ENCODE results near the gene GABPB1. TPM values are rescaled to one million over a fixed set of nuclear protein-coding genes. Genes with fewer than 3 reads are reported as not detected.

Gene GABPB1
- total and polyA plus RNA-seq, 2 of the 13 experiments (the other 11 are each of a cell fraction or from before 2014, with no cell fraction given) = 17.5 to 39.5 TPM

DNA sequence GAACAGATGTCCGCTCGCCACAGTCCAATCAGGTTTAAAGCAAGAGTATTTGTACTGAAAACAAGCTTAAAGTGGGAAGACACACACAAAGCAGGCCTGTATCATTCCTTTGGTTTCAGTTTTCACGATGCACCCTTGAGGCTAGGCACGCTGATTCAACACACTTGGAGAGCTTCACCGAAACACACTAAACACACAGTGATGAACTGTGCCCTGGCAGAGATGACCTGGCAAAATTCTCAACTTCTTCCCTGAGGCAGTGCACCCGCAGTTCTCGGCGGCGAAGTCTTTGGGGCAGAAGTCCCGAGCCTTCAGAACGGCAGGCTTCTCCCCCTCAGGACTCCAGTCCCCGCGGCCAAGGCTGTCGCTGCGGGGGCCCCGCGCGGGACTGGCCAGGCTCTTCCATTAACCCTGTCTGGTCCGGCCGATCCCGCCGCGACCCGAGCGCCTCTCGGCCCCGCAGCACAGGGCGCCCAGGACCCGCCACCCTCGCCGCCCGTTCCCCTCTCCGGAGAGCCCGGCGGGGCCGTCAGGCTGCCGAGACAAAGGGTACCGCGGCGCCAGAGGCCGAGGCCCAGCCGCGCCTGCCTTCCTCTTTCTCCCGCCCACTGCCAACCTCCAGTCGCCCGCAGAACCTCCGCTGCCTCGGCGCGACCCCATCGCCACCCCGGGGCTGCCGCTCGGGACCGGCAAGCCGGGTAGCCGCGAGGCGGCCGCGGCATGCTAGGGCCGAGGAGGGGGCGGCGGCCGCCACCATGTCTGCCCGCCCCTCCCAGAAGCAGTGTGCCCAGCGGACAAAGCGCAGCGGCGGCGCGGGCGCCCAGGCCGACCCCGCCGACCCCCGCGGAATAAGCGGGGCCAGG is 792 bp downstream of the GABPB1 start (continued):
- TF ChIP-seq ZBTB33 (CRISPR knock-in tag; IDR thresholded peaks at IDR 0.05) (no peak), SALL1 (CRISPR knock-in tag; IDR thresholded peaks at IDR 0.05) (no peak), ZNF333 (CRISPR knock-in tag; IDR thresholded peaks at IDR 0.05; ENCODE audit: borderline replicate concordance) (no peak), THAP8 (CRISPR knock-in tag; IDR thresholded peaks at IDR 0.05; ENCODE audit: borderline replicate concordance) (no peak), ZNF674 (CRISPR knock-in tag; IDR thresholded peaks at IDR 0.05; ENCODE audit: low read depth) (no peak), ETS1 (CRISPR knock-in tag; IDR thresholded peaks at IDR 0.05) (0 out of 2 replicates have a peak, but pooled peaks have one; percentile 50), PAF1 (CRISPR knock-in tag; IDR thresholded peaks at IDR 0.05) (no peak), NAIF1 (CRISPR knock-in tag; IDR thresholded peaks at IDR 0.05; ENCODE audit: borderline replicate concordance) (no peak), ZNF788 (CRISPR knock-in tag; IDR thresholded peaks at IDR 0.05; ENCODE audit: borderline replicate concordance) (no peak), MEF2D (CRISPR knock-in tag; IDR thresholded peaks at IDR 0.05) (no peak), CHD4 (IDR thresholded peaks at IDR 0.05; ENCODE audit: borderline replicate concordance, low read length) (no peak), HNRNPUL1 (IDR thresholded peaks at IDR 0.05; ENCODE audit: low read depth, low read length) (no peak), BATF2 (CRISPR knock-in tag; IDR thresholded peaks at IDR 0.05) (no peak), ZNF766 (CRISPR knock-in tag; IDR thresholded peaks at IDR 0.05; ENCODE audit: borderline replicate concordance) (no peak)
- TF ChIP-seq, protein P1, sequence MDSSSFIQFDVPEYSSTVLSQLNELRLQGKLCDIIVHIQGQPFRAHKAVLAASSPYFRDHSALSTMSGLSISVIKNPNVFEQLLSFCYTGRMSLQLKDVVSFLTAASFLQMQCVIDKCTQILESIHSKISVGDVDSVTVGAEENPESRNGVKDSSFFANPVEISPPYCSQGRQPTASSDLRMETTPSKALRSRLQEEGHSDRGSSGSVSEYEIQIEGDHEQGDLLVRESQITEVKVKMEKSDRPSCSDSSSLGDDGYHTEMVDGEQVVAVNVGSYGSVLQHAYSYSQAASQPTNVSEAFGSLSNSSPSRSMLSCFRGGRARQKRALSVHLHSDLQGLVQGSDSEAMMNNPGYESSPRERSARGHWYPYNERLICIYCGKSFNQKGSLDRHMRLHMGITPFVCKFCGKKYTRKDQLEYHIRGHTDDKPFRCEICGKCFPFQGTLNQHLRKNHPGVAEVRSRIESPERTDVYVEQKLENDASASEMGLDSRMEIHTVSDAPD (CRISPR knock-in tag; IDR thresholded peaks at IDR 0.05) = no peak
- TF ChIP-seq, protein P2, sequence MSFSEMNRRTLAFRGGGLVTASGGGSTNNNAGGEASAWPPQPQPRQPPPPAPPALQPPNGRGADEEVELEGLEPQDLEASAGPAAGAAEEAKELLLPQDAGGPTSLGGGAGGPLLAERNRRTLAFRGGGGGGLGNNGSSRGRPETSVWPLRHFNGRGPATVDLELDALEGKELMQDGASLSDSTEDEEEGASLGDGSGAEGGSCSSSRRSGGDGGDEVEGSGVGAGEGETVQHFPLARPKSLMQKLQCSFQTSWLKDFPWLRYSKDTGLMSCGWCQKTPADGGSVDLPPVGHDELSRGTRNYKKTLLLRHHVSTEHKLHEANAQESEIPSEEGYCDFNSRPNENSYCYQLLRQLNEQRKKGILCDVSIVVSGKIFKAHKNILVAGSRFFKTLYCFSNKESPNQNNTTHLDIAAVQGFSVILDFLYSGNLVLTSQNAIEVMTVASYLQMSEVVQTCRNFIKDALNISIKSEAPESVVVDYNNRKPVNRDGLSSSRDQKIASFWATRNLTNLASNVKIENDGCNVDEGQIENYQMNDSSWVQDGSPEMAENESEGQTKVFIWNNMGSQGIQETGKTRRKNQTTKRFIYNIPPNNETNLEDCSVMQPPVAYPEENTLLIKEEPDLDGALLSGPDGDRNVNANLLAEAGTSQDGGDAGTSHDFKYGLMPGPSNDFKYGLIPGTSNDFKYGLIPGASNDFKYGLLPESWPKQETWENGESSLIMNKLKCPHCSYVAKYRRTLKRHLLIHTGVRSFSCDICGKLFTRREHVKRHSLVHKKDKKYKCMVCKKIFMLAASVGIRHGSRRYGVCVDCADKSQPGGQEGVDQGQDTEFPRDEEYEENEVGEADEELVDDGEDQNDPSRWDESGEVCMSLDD (CRISPR knock-in tag; IDR thresholded peaks at IDR 0.05; ENCODE audit: borderline replicate concordance) = no peak

All from HepG2 (cell line).